Lower lobe of right lung (tissue), 2 donors: ENCODE measurements around the gene TMEM123. TPM values are rescaled to one million over a fixed set of nuclear protein-coding genes. Genes with fewer than 3 reads are reported as not detected.
"Not testable (repeated sequence)": the region's sequence is repeated elsewhere in the genome, so short reads cannot be mapped to it uniquely, and the experiment has no call there.

Source experiments
- ATAC-seq, 2 donors: fragments of 200-7000 bp; cut with Tn5 transposase; one replicate each; pipeline ENCODE4 v1.9.1; 2020 to 2022; ENCODE audit warnings: mild to moderate bottlenecking in 2 of 2, moderate library complexity in 2 of 2
- DNase-seq: peaks from one replicate; pipeline ENCODE4 v3.0.0-alpha.2; 2020
- H3K27ac ChIP-seq: fragments of 200-600 bp; one replicate; pipeline ENCODE4 v1.8.0; 2022
- H3K27me3 ChIP-seq: fragments of 200-600 bp; one replicate; pipeline ENCODE4 v1.8.0; 2022; ENCODE audit warnings: low read depth
- H3K36me3 ChIP-seq: fragments of 200-600 bp; one replicate; pipeline ENCODE4 v1.8.0; 2022; ENCODE audit warnings: mild to moderate bottlenecking
- H3K4me1 ChIP-seq: fragments of 200-600 bp; one replicate; pipeline ENCODE4 v1.8.0; 2022
- H3K4me3 ChIP-seq: fragments of 200-600 bp; one replicate; pipeline ENCODE4 v1.8.0; 2022; ENCODE audit warnings: mild to moderate bottlenecking
- H3K9me3 ChIP-seq: fragments of 200-600 bp; one replicate; pipeline ENCODE4 v1.8.0; 2022
- CTCF ChIP-seq: fragments of 200-600 bp; IDR thresholded peaks from one replicate; pipeline ENCODE4 v1.8.0; 2022; ENCODE audit warnings: antibody characterized with exemption, mild to moderate bottlenecking
- intact Hi-C: fragments of 100-400 bp; cut with DNase I; formaldehyde crosslinking; loops from one replicate; pipeline ENCODE4 v1.11.0; 2022
- total RNA-seq: library from RNA; stranded (reverse); fragmentation: NEBNext Ultra II Directional; extraction: Animal tissue kit (Norgen Biotek cat#: 25700); gene quantifications from one replicate; pipeline ENCODE4 v1.2.1, GENCODE V29; 2021
- donor health status: DM: no; HTN: yes; CAD: no; lungs with severe emphysema.

The TMEM123 gene
- total RNA-seq, 1 donor from 2014 or later = 199 TPM

GRCh38 chr11:102438311-102439062, 14.1 kb downstream of the TMEM123 start:
- Histone ChIP-seq H3K27me3 (no peaks in the 10 kb centered on the region), H3K9me3 (no peaks in the 10 kb centered on the region), H3K27ac (no peak overlapping the region), H3K4me3 (no peak overlapping the region), H3K4me1 (peaks cover 6% of the 10 kb centered on the region), H3K36me3 (no peaks in the 10 kb centered on the region)
- intact Hi-C loops = no loop called here
- ATAC-seq (no peak), DNase-seq (peak; percentile 61)
- TF ChIP-seq CTCF = no peak

- ATAC-seq (no peak), DNase-seq (no peak)
- Histone ChIP-seq H3K27ac (no peak overlapping the region), H3K27me3 (no peaks in the 10 kb centered on the region), H3K9me3 (no peaks in the 10 kb centered on the region), H3K4me3 (no peak overlapping the region), H3K4me1 (peaks cover 6% of the 10 kb centered on the region), H3K36me3 (no peaks in the 10 kb centered on the region)
- no peak for TF ChIP-seq CTCF
- intact Hi-C loops = no loop called here
Measured at GRCh38 chr11:102437727-102438126, 14.8 kb downstream of the TMEM123 start.

GRCh38 chr11:102436976-102437375, 15.6 kb downstream of the TMEM123 start:
- TF ChIP-seq CTCF = no peak
- H3K4me1 ChIP-seq = peaks cover 6% of the 10 kb centered on the region
- DNase-seq = no peak
- H3K4me3 ChIP-seq = no peak overlapping the region
- H3K36me3 ChIP-seq = no peaks in the 10 kb centered on the region
- H3K27me3 ChIP-seq = no peaks in the 10 kb centered on the region
- ATAC-seq = no peak
- H3K27ac ChIP-seq = no peak overlapping the region
- no peaks in the 10 kb centered on the region for H3K9me3 ChIP-seq
- intact Hi-C loops = no loop called here

GRCh38 chr11:102436561-102436960, 16.0 kb downstream of the TMEM123 start:
- no peak for TF ChIP-seq CTCF
- H3K27me3 ChIP-seq = no peaks in the 10 kb centered on the region
- intact Hi-C loops = no loop called here

GRCh38 chr11:102435688-102436087, 16.9 kb downstream of the TMEM123 start:
- TF ChIP-seq CTCF = no peak
- Histone ChIP-seq H3K27ac (no peak overlapping the region), H3K36me3 (no peaks in the 10 kb centered on the region), H3K27me3 (no peaks in the 10 kb centered on the region), H3K4me3 (no peak overlapping the region), H3K4me1 (peaks cover 6% of the 10 kb centered on the region), H3K9me3 (no peaks in the 10 kb centered on the region)
- no peak for ATAC-seq
- DNase-seq = no peak
- intact Hi-C loops = no loop called here

More at GRCh38 chr11:102436561-102436960, 16.0 kb downstream of the TMEM123 start:
- no peak for ATAC-seq
- H3K4me1 ChIP-seq = peaks cover 6% of the 10 kb centered on the region
- no peak for DNase-seq
- H3K4me3 ChIP-seq = no peak overlapping the region
- no peaks in the 10 kb centered on the region for H3K9me3 ChIP-seq
- no peak overlapping the region for H3K27ac ChIP-seq
- H3K36me3 ChIP-seq = no peaks in the 10 kb centered on the region

GRCh38 chr11:102433571-102433970, 19.0 kb downstream of the TMEM123 start:
- H3K36me3 ChIP-seq, H3K9me3 ChIP-seq, H3K27ac ChIP-seq, H3K27me3 ChIP-seq, ATAC-seq, H3K4me3 ChIP-seq, intact Hi-C loops, DNase-seq: not testable (repeated sequence)
- peaks cover 11% of the 10 kb centered on the region for H3K4me1 ChIP-seq

GRCh38 chr11:102432560-102432959, 20.0 kb downstream of the TMEM123 start:
- H3K36me3 ChIP-seq, ATAC-seq, H3K27me3 ChIP-seq, H3K9me3 ChIP-seq, intact Hi-C loops, DNase-seq, H3K4me3 ChIP-seq, H3K27ac ChIP-seq: not testable (repeated sequence)
- H3K4me1 ChIP-seq = peaks cover 11% of the 10 kb centered on the region
